ENCODE measurements around the gene CACNA1C. TPM values are rescaled to one million over a fixed set of nuclear protein-coding genes. Genes with fewer than 3 reads are reported as not detected.

The CACNA1C gene
- total and polyA plus RNA-seq, 2 donors (not counting 1 experiment from before 2014, with no cell fraction given), result 0.01 to 0.02 TPM

DNA sequence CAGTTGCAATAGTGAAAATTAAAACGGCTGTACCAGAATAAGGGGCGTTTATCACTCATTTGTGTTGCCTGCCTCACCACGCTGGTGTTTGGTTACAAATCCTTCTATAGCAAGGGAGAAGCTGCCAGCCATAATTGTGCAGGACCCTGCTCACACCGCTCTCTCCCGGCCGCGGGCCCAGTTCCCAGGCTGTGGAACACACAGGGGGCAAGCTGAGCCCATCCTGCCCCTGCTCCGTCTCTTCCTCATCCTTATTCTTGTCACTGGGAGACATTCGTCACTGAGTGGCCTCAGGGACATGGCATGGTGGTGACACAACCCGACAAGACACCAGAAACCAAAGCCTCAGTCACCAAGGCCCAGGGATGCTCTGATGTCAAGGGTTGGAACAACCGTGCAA, 625.6 kb downstream of the CACNA1C start:
- intact Hi-C loops (cut with micrococcal nuclease), result no loop called here
- H3K27ac Mint-ChIP-seq, result no peak overlapping the region

DNA sequence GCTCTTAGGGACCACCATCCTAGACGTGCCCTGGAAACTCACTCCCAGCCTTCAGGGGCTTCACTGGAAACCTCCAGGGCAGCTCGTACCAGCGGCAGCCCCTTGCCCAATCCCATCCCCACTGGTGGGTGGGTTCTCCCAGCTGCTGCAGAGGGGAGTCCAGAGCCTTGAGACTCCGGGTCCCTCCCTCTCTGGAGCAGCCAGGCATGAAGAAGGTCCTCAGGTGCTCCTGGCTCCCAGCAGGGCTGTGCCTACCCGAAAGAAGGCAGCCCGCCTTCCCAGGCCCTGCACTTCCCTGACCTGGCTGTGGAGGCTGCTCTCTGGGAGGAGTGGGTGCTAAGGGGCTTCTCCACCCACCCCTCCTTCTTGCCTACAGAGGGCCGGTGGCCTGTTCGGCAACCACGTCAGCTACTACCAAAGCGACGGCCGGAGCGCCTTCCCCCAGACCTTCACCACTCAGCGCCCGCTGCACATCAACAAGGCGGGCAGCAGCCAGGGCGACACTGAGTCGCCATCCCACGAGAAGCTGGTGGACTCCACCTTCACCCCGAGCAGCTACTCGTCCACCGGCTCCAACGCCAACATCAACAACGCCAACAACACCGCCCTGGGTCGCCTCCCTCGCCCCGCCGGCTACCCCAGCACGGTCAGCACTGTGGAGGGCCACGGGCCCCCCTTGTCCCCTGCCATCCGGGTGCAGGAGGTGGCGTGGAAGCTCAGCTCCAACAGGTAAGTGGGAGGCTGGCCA, 626.5 kb downstream of the CACNA1C start:
- POLR2A ChIA-PET, result no interaction called here
- Histone ChIP-seq H4K20me1 (ENCODE audit: control insufficient read depth, insufficient read depth, low read length, poor library complexity, severe bottlenecking) (no peaks in the 10 kb centered on the region), H3K79me2 (ENCODE audit: control insufficient read depth, insufficient read depth, low read length) (no peaks in the 10 kb centered on the region), H3K36me3 (replicated peaks in 1 of 2; ENCODE audit: control extremely low read depth in 1 of 2, control insufficient read depth in 1 of 2, extremely low read depth in 1 of 2, insufficient read depth in 2 of 2, low read length in 1 of 2) (no peaks in the 10 kb centered on the region), H3K4me1 (ENCODE audit: control insufficient read depth in 2 of 2, insufficient read depth in 2 of 2, low read length in 2 of 2) (peaks cover 0 to 4% of the 10 kb centered on the region in 2 donors), H3K9ac (ENCODE audit: low read length) (no peak overlapping the region), H2AFZ (ENCODE audit: insufficient read depth, low read depth, low read length, poor library complexity, severe bottlenecking) (no peak overlapping the region), H3K4me2 (replicated peaks; ENCODE audit: low read depth, low read length, poor library complexity, severe bottlenecking) (no peak overlapping the region), H3K27me3 (replicated peaks in 1 of 4; ENCODE audit: control extremely low read depth in 1 of 4, control insufficient read depth in 3 of 4, insufficient read depth in 4 of 4, low read length in 3 of 4) (no peaks in the 10 kb centered on the region), H3K27ac (ENCODE audit: low read length in 2 of 2) (no peak overlapping the region), H3K9me3 (ENCODE audit: control extremely low read depth in 1 of 3, control insufficient read depth in 2 of 3, insufficient read depth in 1 of 3, low read length in 2 of 3) (no peaks in the 10 kb centered on the region), H3K4me3 (ENCODE audit: control extremely low read depth in 1 of 5, extremely low read depth in 1 of 5, insufficient read depth in 1 of 5, low read depth in 2 of 5, low read length in 4 of 5) (no peak overlapping the region)
- no peak for ATAC-seq (ENCODE audit: low read depth)
- WGBS (ENCODE audit: insufficient coverage), result 94% methylated on average over 30 of the region's 33 CpGs
- intact Hi-C loops (cut with micrococcal nuclease), result no loop called here
- H3K4me3 Mint-ChIP-seq, result no peak overlapping the region
- H3K27me3 Mint-ChIP-seq, result no peaks in the 10 kb centered on the region
- H3K27ac Mint-ChIP-seq, result no peak overlapping the region
- TF ChIP-seq EZH2 (IDR thresholded peaks at IDR 0.05; ENCODE audit: borderline replicate concordance, insufficient read depth, low read depth, low read length, poor library complexity, severe bottlenecking), result no peak
- TF ChIP-seq, protein P1, sequence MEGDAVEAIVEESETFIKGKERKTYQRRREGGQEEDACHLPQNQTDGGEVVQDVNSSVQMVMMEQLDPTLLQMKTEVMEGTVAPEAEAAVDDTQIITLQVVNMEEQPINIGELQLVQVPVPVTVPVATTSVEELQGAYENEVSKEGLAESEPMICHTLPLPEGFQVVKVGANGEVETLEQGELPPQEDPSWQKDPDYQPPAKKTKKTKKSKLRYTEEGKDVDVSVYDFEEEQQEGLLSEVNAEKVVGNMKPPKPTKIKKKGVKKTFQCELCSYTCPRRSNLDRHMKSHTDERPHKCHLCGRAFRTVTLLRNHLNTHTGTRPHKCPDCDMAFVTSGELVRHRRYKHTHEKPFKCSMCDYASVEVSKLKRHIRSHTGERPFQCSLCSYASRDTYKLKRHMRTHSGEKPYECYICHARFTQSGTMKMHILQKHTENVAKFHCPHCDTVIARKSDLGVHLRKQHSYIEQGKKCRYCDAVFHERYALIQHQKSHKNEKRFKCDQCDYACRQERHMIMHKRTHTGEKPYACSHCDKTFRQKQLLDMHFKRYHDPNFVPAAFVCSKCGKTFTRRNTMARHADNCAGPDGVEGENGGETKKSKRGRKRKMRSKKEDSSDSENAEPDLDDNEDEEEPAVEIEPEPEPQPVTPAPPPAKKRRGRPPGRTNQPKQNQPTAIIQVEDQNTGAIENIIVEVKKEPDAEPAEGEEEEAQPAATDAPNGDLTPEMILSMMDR (IDR thresholded peaks at IDR 0.05), result no peak
- no peak for DNase-seq
- CTCF ChIA-PET, result no interaction called here
- no peaks in the 10 kb centered on the region for H3K9me3 Mint-ChIP-seq (ENCODE audit: insufficient read depth)
- no peaks in the 10 kb centered on the region for H3K4me1 Mint-ChIP-seq

More for the DNA sequence above, 625.6 kb downstream of the CACNA1C start:
- Mint-ChIP-seq H3K4me3 (no peak overlapping the region), H3K27me3 (no peaks in the 10 kb centered on the region), H3K9me3 (ENCODE audit: insufficient read depth) (no peaks in the 10 kb centered on the region), H3K4me1 (no peaks in the 10 kb centered on the region)
- Histone ChIP-seq H3K4me3 (ENCODE audit: control extremely low read depth in 1 of 5, extremely low read depth in 1 of 5, insufficient read depth in 1 of 5, low read depth in 2 of 5, low read length in 4 of 5) (no peak overlapping the region), H3K9ac (ENCODE audit: low read length) (no peak overlapping the region), H3K36me3 (replicated peaks in 1 of 2; ENCODE audit: control extremely low read depth in 1 of 2, control insufficient read depth in 1 of 2, extremely low read depth in 1 of 2, insufficient read depth in 2 of 2, low read length in 1 of 2) (no peaks in the 10 kb centered on the region), H2AFZ (ENCODE audit: insufficient read depth, low read depth, low read length, poor library complexity, severe bottlenecking) (no peak overlapping the region), H3K27ac (ENCODE audit: low read length in 2 of 2) (no peak overlapping the region), H3K9me3 (ENCODE audit: control extremely low read depth in 1 of 3, control insufficient read depth in 2 of 3, insufficient read depth in 1 of 3, low read length in 2 of 3) (no peaks in the 10 kb centered on the region), H3K27me3 (replicated peaks in 1 of 4; ENCODE audit: control extremely low read depth in 1 of 4, control insufficient read depth in 3 of 4, insufficient read depth in 4 of 4, low read length in 3 of 4) (no peaks in the 10 kb centered on the region), H3K4me1 (ENCODE audit: control insufficient read depth in 2 of 2, insufficient read depth in 2 of 2, low read length in 2 of 2) (no peaks in the 10 kb centered on the region), H3K79me2 (ENCODE audit: control insufficient read depth, insufficient read depth, low read length) (no peaks in the 10 kb centered on the region), H4K20me1 (ENCODE audit: control insufficient read depth, insufficient read depth, low read length, poor library complexity, severe bottlenecking) (no peaks in the 10 kb centered on the region), H3K4me2 (replicated peaks; ENCODE audit: low read depth, low read length, poor library complexity, severe bottlenecking) (no peak overlapping the region)
- 89% methylated on average over 11 of the region's 11 CpGs for WGBS (ENCODE audit: insufficient coverage)
- ChIA-PET POLR2A (no interaction called here), CTCF (no interaction called here)
- DNase-seq (no peak), ATAC-seq (ENCODE audit: low read depth) (no peak)
- TF ChIP-seq, protein P1 (IDR thresholded peaks at IDR 0.05), result no peak
- no peak for TF ChIP-seq EZH2 (IDR thresholded peaks at IDR 0.05; ENCODE audit: borderline replicate concordance, insufficient read depth, low read depth, low read length, poor library complexity, severe bottlenecking)

Data from B cell (primary cell).